H9 (cell line): Measurements from ENCODE around the gene ANKH. TPM values are rescaled to one million over a fixed set of nuclear protein-coding genes. Genes with fewer than 3 reads are reported as not detected.

Experiments
- DNase-seq: peaks from one replicate; pipeline ENCODE4 v3.0.0-alpha.2; 2017
- H2AFZ ChIP-seq: one replicate; pipeline ENCODE4 v1.6.1; 2013; ENCODE audit warnings: mild to moderate bottlenecking, low read length, control low read depth, moderate library complexity
- H2AK5ac ChIP-seq: 2 replicates; pipeline ENCODE4 v1.6.1; 2013; ENCODE audit warnings: low read length, control low read depth, mixed read lengths; ENCODE audit not compliant: insufficient read length
- H2BK120ac ChIP-seq: one replicate; pipeline ENCODE4 v1.6.1; 2013; ENCODE audit warnings: low read depth, mild to moderate bottlenecking, low read length, control low read depth, inconsistent platforms; ENCODE audit not compliant: poor library complexity, severe bottlenecking
- H2BK12ac ChIP-seq: 2 replicates; pipeline ENCODE4 v1.6.1; 2013; ENCODE audit warnings: low read length, control low read depth, mixed read lengths, low read depth; ENCODE audit not compliant: insufficient read length
- H2BK15ac ChIP-seq: 2 replicates; pipeline ENCODE4 v1.6.1; 2013; ENCODE audit warnings: low read depth, low read length, control low read depth
- H2BK20ac ChIP-seq: one replicate; pipeline ENCODE4 v1.6.1; 2013; ENCODE audit warnings: low read depth, mild to moderate bottlenecking, low read length, control low read depth, inconsistent platforms; ENCODE audit not compliant: poor library complexity, severe bottlenecking
- H2BK5ac ChIP-seq: 2 replicates; pipeline ENCODE4 v1.6.1; 2013; ENCODE audit warnings: low read length, control low read depth, mixed read lengths; ENCODE audit not compliant: insufficient read length
- H3K14ac ChIP-seq: 2 replicates; pipeline ENCODE4 v1.6.1; 2013; ENCODE audit warnings: low read length, control low read depth; ENCODE audit not compliant: insufficient read depth
- H3K18ac ChIP-seq: 2 replicates; pipeline ENCODE4 v1.6.1; 2013; ENCODE audit warnings: low read depth, mild to moderate bottlenecking, mixed read lengths, low read length, control low read depth; ENCODE audit not compliant: insufficient read length
- H3K23ac ChIP-seq: 2 replicates; pipeline ENCODE4 v1.6.1; 2013; ENCODE audit warnings: low read length, control low read depth, mixed read lengths, low read depth; ENCODE audit not compliant: insufficient read length
- H3K23me2 ChIP-seq: 2 replicates; pipeline ENCODE4 v1.6.1; 2013; ENCODE audit warnings: low read depth, mild to moderate bottlenecking, mixed read lengths, low read length, control low read depth; ENCODE audit not compliant: insufficient read length, poor library complexity, severe bottlenecking
- H3K27ac ChIP-seq: 2 replicates; pipeline ENCODE4 v1.5.1; 2013; ENCODE audit warnings: low read length, control low read depth, mixed read lengths, low read depth; ENCODE audit not compliant: insufficient read length
- H3K27me3 ChIP-seq: 2 replicates; pipeline ENCODE4 v1.6.1; 2013; ENCODE audit warnings: low read length, control low read depth, inconsistent platforms; ENCODE audit not compliant: insufficient read depth
- H3K4ac ChIP-seq: 2 replicates; pipeline ENCODE4 v1.6.1; 2013; ENCODE audit warnings: low read depth, mild to moderate bottlenecking, control low read depth, inconsistent platforms, low read length, moderate library complexity
- H3K4me1 ChIP-seq: 2 replicates; pipeline ENCODE4 v1.6.1; 2013; ENCODE audit warnings: low read length, control low read depth, inconsistent platforms; ENCODE audit not compliant: insufficient read depth
- H3K4me2 ChIP-seq: 2 replicates; pipeline ENCODE4 v1.6.1; 2013; ENCODE audit warnings: low read length, control low read depth, mixed read lengths; ENCODE audit not compliant: insufficient read length, insufficient read depth
- H3K56ac ChIP-seq: 2 replicates; pipeline ENCODE4 v1.6.1; 2013; ENCODE audit warnings: low read depth, mild to moderate bottlenecking, mixed read lengths, low read length, control low read depth; ENCODE audit not compliant: insufficient read length
- H3K79me1 ChIP-seq: 2 replicates; pipeline ENCODE4 v1.6.1; 2013; ENCODE audit warnings: low read depth, mild to moderate bottlenecking, moderate library complexity, low read length, control low read depth, inconsistent platforms; ENCODE audit not compliant: insufficient read depth, poor library complexity, severe bottlenecking
- H3K79me2 ChIP-seq: 2 replicates; pipeline ENCODE4 v1.6.1; 2013; ENCODE audit warnings: low read length, control low read depth, inconsistent platforms; ENCODE audit not compliant: insufficient read depth
- H3K9ac ChIP-seq: 2 replicates; pipeline ENCODE4 v1.6.1; 2013; ENCODE audit warnings: low read length, control low read depth, mixed read lengths; ENCODE audit not compliant: insufficient read length; ENCODE audit errors: extremely low read depth
- H3K9me3 ChIP-seq: one replicate; pipeline ENCODE4 v1.6.1; 2013; ENCODE audit warnings: low read depth, low read length, inconsistent platforms; ENCODE audit not compliant: control insufficient read depth
- H3T11ph ChIP-seq: one replicate; pipeline ENCODE4 v1.6.1; 2013; ENCODE audit warnings: mild to moderate bottlenecking, low read length, control low read depth, inconsistent platforms
- H4K20me1 ChIP-seq: one replicate; pipeline ENCODE4 v1.6.1; 2013; ENCODE audit not compliant: control insufficient read depth, insufficient read length, insufficient read depth
- H4K5ac ChIP-seq: 2 replicates; pipeline ENCODE4 v1.6.1; 2013; ENCODE audit warnings: low read depth, mild to moderate bottlenecking, mixed read lengths, low read length, control low read depth; ENCODE audit not compliant: insufficient read length
- H4K8ac ChIP-seq: replicated peaks from 2 replicates; pipeline ENCODE4 v1.6.1; 2013; ENCODE audit warnings: low read length, control low read depth, mixed read lengths, low read depth; ENCODE audit not compliant: insufficient read length
- H4K91ac ChIP-seq: 2 replicates; pipeline ENCODE4 v1.6.1; 2013; ENCODE audit warnings: low read depth, mild to moderate bottlenecking, moderate library complexity, mixed read lengths, low read length, control low read depth; ENCODE audit not compliant: insufficient read length
- H3K27ac Mint-ChIP-seq, 3 experiments: 2 replicates in 2 of 3; 3 replicates in 1 of 3; pipeline ENCODE4 v1.8.0; 2020 to 2021; ENCODE audit warnings: mixed read lengths in 3 of 3, mild to moderate bottlenecking in 1 of 3, moderate library complexity in 1 of 3
- H3K27me3 Mint-ChIP-seq: 2 replicates; pipeline ENCODE4 v1.8.0; 2021; ENCODE audit warnings: low read depth, mild to moderate bottlenecking, moderate library complexity, mixed read lengths
- H3K36me3 Mint-ChIP-seq, 3 experiments: 2 replicates in 2 of 3; 3 replicates in 1 of 3; pipeline ENCODE4 v1.8.0; 2020 to 2021; ENCODE audit warnings: low read depth in 3 of 3, mixed read lengths in 3 of 3; ENCODE audit not compliant: insufficient read depth in 1 of 3
- H3K4me1 Mint-ChIP-seq, 2 experiments: 2 replicates each; pipeline ENCODE4 v1.8.0; 2020; ENCODE audit warnings: mixed read lengths in 2 of 2
- H3K4me3 Mint-ChIP-seq, 2 experiments: 2 replicates in 1 of 2; 3 replicates in 1 of 2; pipeline ENCODE4 v1.8.0; 2020 to 2021; ENCODE audit warnings: mild to moderate bottlenecking in 2 of 2, mixed read lengths in 2 of 2, moderate library complexity in 1 of 2
- H3K9me3 Mint-ChIP-seq, 2 experiments: 2 replicates in 1 of 2; 3 replicates in 1 of 2; pipeline ENCODE4 v1.8.0; 2020; ENCODE audit warnings: mild to moderate bottlenecking in 2 of 2, mixed read lengths in 2 of 2, moderate library complexity in 1 of 2
- CTCF ChIP-seq: fragments of 200-600 bp; sonication (generic); conservative IDR thresholded peaks from 3 replicates; pipeline ENCODE4 v1.8.0; 2021; ENCODE audit warnings: antibody characterized with exemption, mild to moderate bottlenecking
- WGBS: extraction: QIAGEN DNeasy Blood & Tissue Kit; methylation state at CpG from one replicate; pipeline ENCODE4 v1.1.7; 2013; ENCODE audit warnings: missing lambda C conversion rate, low lambda C conversion rate, mixed read lengths; ENCODE audit not compliant: insufficient read length; ENCODE audit errors: extremely low coverage; 5-methylcytosine and 5-hydroxymethylcytosine counted together
- total RNA-seq: library from RNA; stranded (reverse); gene quantifications from 2 replicates; pipeline ENCODE4 v1.2.1, GENCODE V29; 2021

ANKH gene
- total RNA-seq, 1 experiment from 2014 or later: 9.6 TPM

- Histone ChIP-seq H3K23me2 (no peaks in the 10 kb centered on the region), H2AFZ (no peak overlapping the region), H2AK5ac (no peak overlapping the region), H3K23ac (no peak overlapping the region), H3K4me2 (no peak overlapping the region), H3K27ac (no peak overlapping the region), H3K14ac (no peak overlapping the region), H3K18ac (no peak overlapping the region), H2BK15ac (no peak overlapping the region), H4K91ac (no peak overlapping the region), H2BK5ac (no peak overlapping the region), H2BK120ac (no peak overlapping the region), H3K27me3 (no peaks in the 10 kb centered on the region), H4K20me1 (no peaks in the 10 kb centered on the region), H3T11ph (no peak overlapping the region), H4K8ac (no peak overlapping the region), H4K5ac (no peak overlapping the region), H3K4me1 (no peaks in the 10 kb centered on the region; the same call in 1 of the 2 replicates), H3K56ac (no peak overlapping the region), H2BK20ac (no peak overlapping the region), H3K79me1 (no peaks in the 10 kb centered on the region), H3K4ac (no peak overlapping the region), H3K9ac (no peak overlapping the region), H2BK12ac (no peak overlapping the region), H3K9me3 (no peaks in the 10 kb centered on the region), H3K79me2 (no peaks in the 10 kb centered on the region)
- Mint-ChIP-seq H3K27me3 (peaks cover 2% of the 10 kb centered on the region), H3K36me3 (no peaks in the 10 kb centered on the region; a peak in 1 of 7 replicates), H3K4me1 (peaks cover 8 to 9% of the 10 kb centered on the region in 2 experiments), H3K9me3 (no peaks in the 10 kb centered on the region), H3K4me3 (no peak overlapping the region), H3K27ac (no peak overlapping the region; a peak in 1 of 7 replicates)
- no peak for DNase-seq
- no peak for TF ChIP-seq CTCF
- WGBS: no CpG with 5 or more reads among the region's 5 CpGs
Observed at GRCh38 chr5:14890846-14891245, 19.3 kb upstream of the ANKH start.
